Measurements from ENCODE around the gene ANXA4.
"Not testable (repeated sequence)": the region's sequence is repeated elsewhere in the genome, so short reads cannot be mapped to it uniquely, and the experiment has no call there.

Gene ANXA4

DNA sequence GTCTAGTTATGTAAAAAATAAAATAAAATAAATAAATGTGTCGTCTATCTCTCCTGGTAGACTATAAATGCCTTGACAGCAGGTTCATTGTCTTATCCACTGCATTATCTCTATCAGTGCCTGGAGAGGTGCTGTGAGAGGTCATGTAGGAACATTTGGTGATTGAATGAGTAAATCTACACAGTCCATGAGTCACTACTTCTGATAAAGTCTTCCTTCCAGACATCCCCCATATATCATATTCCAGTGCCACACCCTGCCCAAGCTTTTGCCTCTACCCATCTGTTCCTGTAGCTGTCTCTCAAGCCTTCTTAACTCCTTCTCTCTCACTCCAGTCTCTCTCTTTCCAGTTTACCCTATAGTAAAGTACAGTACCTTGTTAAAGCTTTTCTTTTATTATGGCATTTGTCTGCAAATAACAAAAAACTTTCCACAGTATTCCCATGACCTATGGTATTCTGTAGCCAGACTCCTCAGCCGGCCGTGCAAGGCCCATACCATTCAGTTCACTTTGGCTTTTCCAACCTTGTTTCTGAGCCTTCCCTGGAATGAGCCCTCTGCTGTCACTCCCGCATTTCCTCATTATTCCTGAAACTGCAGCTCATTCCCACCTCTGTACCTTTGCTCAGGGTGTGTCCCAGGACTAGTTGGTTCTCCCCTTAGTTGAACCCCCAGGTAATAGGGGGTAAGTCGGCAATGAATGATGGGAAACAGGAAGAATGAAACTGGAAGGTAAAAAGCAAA, 37.5 kb downstream of the ANXA4 start:
- peak; percentile 51 for DNase-seq (ENCODE audit: low read depth)

DNA sequence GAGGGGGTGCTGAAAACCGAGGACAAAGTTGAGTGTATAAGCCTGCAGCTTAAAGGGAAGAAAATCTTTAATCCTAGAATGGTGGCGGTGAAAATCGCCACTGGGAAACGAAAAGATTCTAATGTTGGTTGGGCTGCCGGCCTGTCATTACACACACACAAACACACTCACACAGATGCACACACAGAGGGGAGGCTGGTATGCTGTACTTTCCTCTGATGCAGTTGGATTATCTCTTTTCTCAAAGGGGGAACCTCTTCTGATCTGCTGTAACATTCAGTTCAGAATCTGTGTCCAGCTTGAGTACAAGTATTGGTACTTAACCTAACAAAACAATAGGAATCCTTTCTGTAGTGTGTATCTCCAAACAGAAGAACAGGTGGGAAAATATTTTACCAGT, 39.0 kb downstream of the ANXA4 start:
- DNase-seq (ENCODE audit: low read depth), result no peak

GRCh38 chr2:69781321-69782248, 39.7 kb downstream of the ANXA4 start:
- DNase-seq (ENCODE audit: low read depth), result no peak

GRCh38 chr2:69784228-69784627, 42.3 kb downstream of the ANXA4 start:
- DNase-seq (ENCODE audit: low read depth), result no peak

GRCh38 chr2:69785358-69785757, 43.4 kb downstream of the ANXA4 start:
- no peak for DNase-seq (ENCODE audit: low read depth)

DNA sequence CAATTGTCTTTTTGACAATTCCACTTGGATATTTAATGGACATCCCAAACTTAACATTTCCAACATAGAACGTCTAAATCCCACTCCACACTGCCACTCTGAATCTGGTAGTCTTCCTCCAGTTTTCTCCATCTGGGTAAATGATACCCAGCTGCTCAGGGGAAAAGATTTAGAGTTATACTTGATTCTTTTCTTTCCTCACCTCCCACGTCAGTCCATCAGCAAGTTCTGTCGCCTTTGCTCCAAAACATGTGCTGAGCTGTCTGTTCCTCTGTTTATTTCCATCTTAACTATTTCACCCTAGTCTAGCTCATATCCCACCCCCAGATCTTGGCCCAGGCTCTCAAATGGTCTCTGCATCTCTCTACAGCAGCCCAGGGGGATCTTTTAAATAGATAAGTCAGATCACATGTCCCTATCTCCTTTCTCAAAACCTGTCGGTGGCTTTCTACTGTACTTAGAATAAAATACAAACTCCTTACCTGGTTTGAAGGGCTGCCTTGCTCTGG, 44.2 kb downstream of the ANXA4 start:
- no peak for DNase-seq (ENCODE audit: low read depth)

GRCh38 chr2:69789175-69789721, 47.3 kb downstream of the ANXA4 start:
- no peak for DNase-seq (ENCODE audit: low read depth)

- no peak for DNase-seq (ENCODE audit: low read depth)
Observed at GRCh38 chr2:69789772-69790600, 48.1 kb downstream of the ANXA4 start.

DNA sequence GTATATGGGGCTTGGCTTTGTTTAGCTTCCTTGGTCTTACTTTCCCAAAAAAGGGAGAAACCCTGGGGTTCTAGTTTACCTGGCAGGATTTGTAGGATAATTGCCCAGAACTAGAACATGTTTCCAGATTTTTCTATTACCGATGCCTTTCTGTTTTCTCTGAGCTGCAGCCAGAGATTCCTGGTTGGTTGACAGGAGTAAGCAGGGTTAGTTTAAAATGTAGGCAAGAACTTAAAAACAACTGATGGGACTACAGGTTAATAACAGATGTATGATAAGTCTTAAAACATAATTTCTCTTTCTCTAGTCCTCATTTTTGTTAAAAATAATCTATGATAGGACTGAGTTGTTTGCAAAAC, 48.6 kb downstream of the ANXA4 start:
- no peak for DNase-seq (ENCODE audit: low read depth)

- DNase-seq (ENCODE audit: low read depth), result no peak
Observed at GRCh38 chr2:69791045-69791444, 49.1 kb downstream of the ANXA4 start.

GRCh38 chr2:69796174-69796573, 54.2 kb downstream of the ANXA4 start:
- no peak for DNase-seq (ENCODE audit: low read depth)

- DNase-seq (ENCODE audit: low read depth), result no peak
Observed at GRCh38 chr2:69797235-69797634, 55.3 kb downstream of the ANXA4 start.

DNA sequence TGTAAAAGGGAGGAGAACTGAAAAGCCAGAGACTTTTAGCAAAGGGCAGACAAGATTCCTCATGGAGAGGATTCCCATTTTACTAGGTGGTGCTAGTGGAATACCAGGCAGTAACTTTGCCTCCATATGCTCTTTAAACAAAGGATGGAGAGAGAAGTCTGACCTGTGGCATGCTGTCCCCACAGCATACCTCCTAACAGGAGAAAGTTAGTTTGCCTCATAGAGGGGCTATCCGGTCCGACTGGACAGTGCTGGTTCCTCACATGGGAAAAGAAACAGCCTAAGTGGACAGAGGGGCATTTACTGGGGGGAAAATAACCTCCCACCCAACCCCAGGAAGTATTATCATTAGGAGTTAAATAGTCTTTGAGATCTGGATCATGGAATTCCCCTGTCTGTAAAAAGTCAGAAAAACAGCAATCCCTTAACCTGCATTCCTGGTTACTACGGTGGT, 55.9 kb downstream of the ANXA4 start:
- no peak for DNase-seq (ENCODE audit: low read depth)

DNA sequence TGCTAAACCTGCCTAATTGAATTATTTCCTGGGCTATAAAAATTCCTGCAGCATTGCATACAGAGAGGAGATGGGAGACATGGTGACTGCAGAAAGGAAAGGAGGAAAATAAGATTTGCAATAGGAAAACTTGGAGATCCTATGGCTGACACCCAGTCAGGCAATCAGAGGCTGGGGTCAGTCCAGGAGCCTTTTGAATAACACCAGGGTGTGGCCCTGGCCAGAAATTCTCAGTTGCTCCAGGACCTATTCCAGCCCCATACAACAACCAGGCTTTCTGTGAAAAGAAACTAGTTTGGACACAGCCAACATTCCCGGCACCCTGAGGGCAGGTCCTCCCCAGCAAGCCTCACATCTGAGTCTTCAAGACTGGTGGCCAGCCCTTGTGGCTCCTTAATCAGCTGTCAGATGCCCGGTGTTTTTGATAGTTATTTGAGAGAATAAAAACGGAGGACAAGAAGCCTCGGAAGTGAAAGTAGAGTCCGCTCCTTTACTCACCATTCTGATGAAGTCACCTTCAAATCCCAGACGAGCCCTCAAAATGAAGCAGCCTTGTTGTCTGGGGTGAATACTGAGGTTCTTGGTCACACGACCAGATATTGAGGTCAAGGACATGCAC, 56.5 kb downstream of the ANXA4 start:
- no peak for DNase-seq (ENCODE audit: low read depth)

GRCh38 chr2:69798909-69799526, 57.1 kb downstream of the ANXA4 start:
- no peak for DNase-seq (ENCODE audit: low read depth)

DNA sequence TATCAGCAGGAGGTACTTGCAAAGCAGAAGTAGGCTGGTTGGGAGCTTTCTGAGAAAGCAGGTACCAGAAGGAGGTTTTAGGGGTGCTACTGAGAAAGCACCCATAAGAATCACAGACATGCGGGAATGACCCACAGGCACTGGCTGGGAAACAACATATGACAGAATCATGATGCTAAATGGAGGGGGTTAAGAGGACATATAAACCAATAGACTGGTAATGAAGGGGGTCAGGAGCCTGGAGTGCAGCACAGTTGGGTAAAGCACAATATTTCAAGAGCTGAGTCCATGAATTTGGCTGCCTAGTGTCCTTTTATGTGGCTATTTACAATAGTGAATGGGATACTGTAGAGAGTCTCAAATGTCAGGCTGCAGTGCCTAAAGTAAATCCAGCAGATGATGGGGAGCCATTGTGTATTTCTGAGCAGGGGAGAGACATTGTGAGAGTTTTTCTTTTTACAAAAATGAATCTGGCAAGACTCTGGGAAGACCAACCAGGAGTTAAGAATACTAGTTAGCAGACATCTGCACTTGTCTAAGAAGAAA, 59.9 kb downstream of the ANXA4 start:
- DNase-seq (ENCODE audit: low read depth), result no peak

- DNase-seq (ENCODE audit: low read depth), result not testable (repeated sequence)
Observed at GRCh38 chr2:69802781-69803367, 60.9 kb downstream of the ANXA4 start.

DNA sequence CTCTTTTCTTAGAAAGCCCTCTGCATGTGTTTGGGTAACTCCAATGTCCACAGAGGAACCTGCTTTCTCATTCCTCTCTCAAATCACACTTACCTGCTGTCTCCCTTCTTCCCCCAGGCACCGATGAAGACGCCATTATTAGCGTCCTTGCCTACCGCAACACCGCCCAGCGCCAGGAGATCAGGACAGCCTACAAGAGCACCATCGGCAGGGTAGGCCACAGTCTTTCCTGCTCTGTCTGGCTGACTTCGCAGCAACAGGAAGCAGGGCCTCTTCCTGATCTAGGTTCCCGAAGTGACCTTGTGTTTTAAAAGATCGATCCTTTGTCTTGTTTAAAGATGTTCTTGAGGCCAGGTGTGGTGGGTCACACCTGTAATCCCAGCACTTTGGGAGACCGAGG, 62.5 kb downstream of the ANXA4 start:
- no peak for DNase-seq (ENCODE audit: low read depth)

GRCh38 chr2:69805887-69806286, 64.0 kb downstream of the ANXA4 start:
- DNase-seq (ENCODE audit: low read depth), result no peak
